Right lobe of liver (tissue), 4 donors: ENCODE data around the gene FOXA2.

ENCODE experiments used
- POLR2A ChIP-seq: fragments of 450-650 bp; IDR thresholded peaks from one replicate; pipeline ENCODE4 v1.6.1; 2017; ENCODE audit warnings: antibody characterized with exemption, mild to moderate bottlenecking
- TF ChIP-seq, protein P1 (sequence below), 4 donors: fragments of 200-600 bp in 3 of 4; fragments of 450-650 bp in 1 of 4; IDR thresholded peaks; one replicate each; pipeline versions ENCODE4 v1.5.1 to v1.8.0; 2016 to 2022; ENCODE audit warnings: antibody characterized with exemption in 4 of 4, mild to moderate bottlenecking in 2 of 4
- donor health status: DM: no; HTN: no; CAD: no.
- donor health status: DM: no; HTN: no; CAD: no.
- donor health status: DM: no; HTN: yes; CAD: no.

DNA sequence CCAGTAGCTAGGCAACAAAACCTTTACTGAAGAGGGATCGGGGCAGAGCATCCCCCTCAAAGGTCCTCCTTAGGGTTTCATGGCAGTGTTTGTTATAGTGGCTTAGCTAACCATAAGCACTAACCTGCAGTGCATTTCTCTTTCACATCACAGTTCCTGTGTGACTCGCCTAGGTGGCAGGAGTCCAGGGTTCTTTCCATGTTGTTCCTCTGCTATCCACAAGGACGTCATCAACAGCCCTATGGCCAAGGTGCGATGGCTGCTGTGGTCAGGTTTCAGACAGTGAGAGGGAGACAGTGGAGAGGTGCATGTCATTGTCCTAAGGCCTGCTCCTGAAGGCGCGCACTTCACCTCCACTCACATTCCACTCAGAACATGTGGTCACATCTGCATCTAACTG is 38.8 kb upstream of the FOXA2 start:
- no peak for TF ChIP-seq POLR2A
- TF ChIP-seq, protein P1, sequence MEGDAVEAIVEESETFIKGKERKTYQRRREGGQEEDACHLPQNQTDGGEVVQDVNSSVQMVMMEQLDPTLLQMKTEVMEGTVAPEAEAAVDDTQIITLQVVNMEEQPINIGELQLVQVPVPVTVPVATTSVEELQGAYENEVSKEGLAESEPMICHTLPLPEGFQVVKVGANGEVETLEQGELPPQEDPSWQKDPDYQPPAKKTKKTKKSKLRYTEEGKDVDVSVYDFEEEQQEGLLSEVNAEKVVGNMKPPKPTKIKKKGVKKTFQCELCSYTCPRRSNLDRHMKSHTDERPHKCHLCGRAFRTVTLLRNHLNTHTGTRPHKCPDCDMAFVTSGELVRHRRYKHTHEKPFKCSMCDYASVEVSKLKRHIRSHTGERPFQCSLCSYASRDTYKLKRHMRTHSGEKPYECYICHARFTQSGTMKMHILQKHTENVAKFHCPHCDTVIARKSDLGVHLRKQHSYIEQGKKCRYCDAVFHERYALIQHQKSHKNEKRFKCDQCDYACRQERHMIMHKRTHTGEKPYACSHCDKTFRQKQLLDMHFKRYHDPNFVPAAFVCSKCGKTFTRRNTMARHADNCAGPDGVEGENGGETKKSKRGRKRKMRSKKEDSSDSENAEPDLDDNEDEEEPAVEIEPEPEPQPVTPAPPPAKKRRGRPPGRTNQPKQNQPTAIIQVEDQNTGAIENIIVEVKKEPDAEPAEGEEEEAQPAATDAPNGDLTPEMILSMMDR (IDR thresholded peaks at IDR 0.05) = no peak
